HG03025 (cell line): Measurements from ENCODE around the gene CLEC12A.

Experiments used
- ATAC-seq: cut with Tn5 transposase; IDR thresholded peaks from one replicate; pipeline ENCODE4 v1.9.1; 2021; ENCODE audit warnings: mild to moderate bottlenecking, moderate library complexity; ENCODE audit not compliant: unreplicated experiment, low FRiP score

Gene CLEC12A

GRCh38 chr12:10031321-10031720, 60.1 kb downstream of the CLEC12A start:
- ATAC-seq: no peak

- no peak for ATAC-seq
These were observed 60.6 kb downstream of the CLEC12A start for GRCh38 chr12:10031771-10032175.

- no peak for ATAC-seq
These were observed 62.8 kb downstream of the CLEC12A start for GRCh38 chr12:10033783-10034545.
